ENCODE results near the gene CAMKV.
A peak's percentile ranks its signal among the peaks of the same experiment; 100 is the strongest.

DNA sequence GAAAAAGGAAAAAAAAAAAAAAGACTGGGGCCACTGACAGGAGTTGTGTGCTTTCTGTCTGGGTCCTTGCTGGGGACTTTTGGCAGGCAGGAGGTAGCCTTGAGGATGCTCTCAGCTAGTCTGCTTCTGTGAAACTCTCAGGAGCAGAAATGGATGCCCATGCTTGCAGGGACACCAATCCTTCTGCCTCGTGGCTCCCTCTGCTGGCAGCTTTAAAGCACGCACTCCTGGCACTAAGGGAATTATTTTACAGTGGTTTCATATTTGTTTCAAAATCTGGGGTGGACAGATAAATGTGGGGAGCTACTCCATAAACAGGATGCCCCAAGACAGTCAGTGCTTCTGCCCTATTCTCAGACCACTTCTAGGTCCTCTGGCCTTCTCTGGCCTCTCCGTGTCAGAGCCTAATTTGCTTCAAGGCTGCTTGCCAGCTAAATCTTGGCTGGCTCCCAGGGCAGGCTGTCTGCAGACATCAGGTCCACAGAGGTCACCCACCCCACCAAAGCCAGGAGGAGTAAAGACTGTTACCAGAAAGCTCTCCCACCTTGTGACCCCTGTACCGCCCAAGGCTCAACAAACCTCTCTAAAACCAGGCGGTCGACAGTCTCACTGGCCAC is 30.4 kb downstream of the CAMKV start:
- TF ChIP-seq, protein P1, sequence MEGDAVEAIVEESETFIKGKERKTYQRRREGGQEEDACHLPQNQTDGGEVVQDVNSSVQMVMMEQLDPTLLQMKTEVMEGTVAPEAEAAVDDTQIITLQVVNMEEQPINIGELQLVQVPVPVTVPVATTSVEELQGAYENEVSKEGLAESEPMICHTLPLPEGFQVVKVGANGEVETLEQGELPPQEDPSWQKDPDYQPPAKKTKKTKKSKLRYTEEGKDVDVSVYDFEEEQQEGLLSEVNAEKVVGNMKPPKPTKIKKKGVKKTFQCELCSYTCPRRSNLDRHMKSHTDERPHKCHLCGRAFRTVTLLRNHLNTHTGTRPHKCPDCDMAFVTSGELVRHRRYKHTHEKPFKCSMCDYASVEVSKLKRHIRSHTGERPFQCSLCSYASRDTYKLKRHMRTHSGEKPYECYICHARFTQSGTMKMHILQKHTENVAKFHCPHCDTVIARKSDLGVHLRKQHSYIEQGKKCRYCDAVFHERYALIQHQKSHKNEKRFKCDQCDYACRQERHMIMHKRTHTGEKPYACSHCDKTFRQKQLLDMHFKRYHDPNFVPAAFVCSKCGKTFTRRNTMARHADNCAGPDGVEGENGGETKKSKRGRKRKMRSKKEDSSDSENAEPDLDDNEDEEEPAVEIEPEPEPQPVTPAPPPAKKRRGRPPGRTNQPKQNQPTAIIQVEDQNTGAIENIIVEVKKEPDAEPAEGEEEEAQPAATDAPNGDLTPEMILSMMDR (IDR thresholded peaks at IDR 0.05) = peak; percentile 78 to 94 (median 88)
- no peak for TF ChIP-seq POLR2A (IDR thresholded peaks at IDR 0.05)
- TF ChIP-seq EP300 (IDR thresholded peaks at IDR 0.05) = peak in 1 of 2 donors; percentile 48

Measured in tibial nerve (tissue), 4 donors.